Natural killer cell (primary cell): Measurements from ENCODE around the gene RBM33. TPM values are rescaled to one million over a fixed set of nuclear protein-coding genes. Genes with fewer than 3 reads are reported as not detected.

Source experiments
- ATAC-seq, 3 donors: fragments of 150-1000 bp in 2 of 3; fragments of 200-7000 bp in 1 of 3; cut with Tn5 transposase; 1 replicate in 1 of 3; 2 replicates in 2 of 3; pipeline ENCODE4 v1.10.0; 2021; ENCODE audit warnings: mild to moderate bottlenecking in 2 of 3, moderate library complexity in 2 of 3
- DNase-seq, 2 donors: peaks; one replicate each; pipeline versions ENCODE4 v3.0.0 to v3.0.0-alpha.2; 2013 to 2021; ENCODE audit warnings: mixed read lengths in 1 of 2
- H3K27ac ChIP-seq: one replicate; pipeline ENCODE4 v1.5.1; 2013; ENCODE audit warnings: mild to moderate bottlenecking, low read length
- H3K27me3 ChIP-seq: one replicate; pipeline ENCODE4 v1.6.1; 2013; ENCODE audit warnings: low read length; ENCODE audit not compliant: control insufficient read depth, insufficient read depth
- H3K36me3 ChIP-seq: one replicate; pipeline ENCODE4 v1.6.1; 2013; ENCODE audit warnings: low read length; ENCODE audit not compliant: control insufficient read depth, insufficient read depth
- H3K4me1 ChIP-seq: one replicate; pipeline ENCODE4 v1.6.1; 2013; ENCODE audit warnings: low read length; ENCODE audit not compliant: control insufficient read depth, insufficient read depth
- H3K4me3 ChIP-seq: one replicate; pipeline ENCODE4 v1.5.1; 2013; ENCODE audit warnings: low read length
- H3K9me3 ChIP-seq: one replicate; pipeline ENCODE4 v1.6.1; 2013; ENCODE audit warnings: low read length; ENCODE audit not compliant: control insufficient read depth, insufficient read depth
- H3K27ac Mint-ChIP-seq, 2 donors: one replicate each; pipeline ENCODE4 v1.8.0; 2022; ENCODE audit warnings: mild to moderate bottlenecking in 2 of 2, mixed read lengths in 2 of 2, moderate library complexity in 1 of 2
- H3K27me3 Mint-ChIP-seq, 2 donors: one replicate each; pipeline ENCODE4 v1.8.0; 2022; ENCODE audit warnings: low read depth in 2 of 2, mixed read lengths in 2 of 2
- H3K36me3 Mint-ChIP-seq: one replicate; pipeline ENCODE4 v1.8.0; 2022; ENCODE audit warnings: mixed read lengths
- H3K4me1 Mint-ChIP-seq, 2 donors: one replicate each; pipeline ENCODE4 v1.8.0; 2022; ENCODE audit warnings: mixed read lengths in 2 of 2
- H3K4me3 Mint-ChIP-seq: one replicate; pipeline ENCODE4 v1.8.0; 2022; ENCODE audit warnings: mild to moderate bottlenecking, moderate library complexity, mixed read lengths
- H3K9me3 Mint-ChIP-seq, 2 donors: one replicate each; pipeline ENCODE4 v1.8.0; 2022; ENCODE audit warnings: mixed read lengths in 2 of 2
- WGBS: methylation state at CpG from one replicate; pipeline ENCODE4 v1.1.7; 2013; ENCODE audit warnings: missing lambda C conversion rate; ENCODE audit not compliant: insufficient coverage; 5-methylcytosine and 5-hydroxymethylcytosine counted together
- intact Hi-C: fragments of 100-400 bp; cut with micrococcal nuclease; formaldehyde crosslinking; loops from one replicate; pipeline ENCODE4 v1.14.2; 2022
- total RNA-seq, 4 donors: library from RNA; stranded (reverse); fragments of 120-200 nt in 1 of 4; gene quantifications; one replicate each; pipeline versions ENCODE4 v1.2.3 to v1.2.4, GENCODE V29; 2013 to 2022
- TF ChIP-seq, protein P1 (sequence below): fragments of 200-600 bp; IDR thresholded peaks from one replicate; pipeline ENCODE4 v1.8.0; 2022; ENCODE audit warnings: antibody characterized with exemption

RBM33 gene
- total RNA-seq, 3 donors from 2014 or later (not counting 1 experiment from before 2014, with no cell fraction given), result 161 to 182 (median 182) TPM

DNA sequence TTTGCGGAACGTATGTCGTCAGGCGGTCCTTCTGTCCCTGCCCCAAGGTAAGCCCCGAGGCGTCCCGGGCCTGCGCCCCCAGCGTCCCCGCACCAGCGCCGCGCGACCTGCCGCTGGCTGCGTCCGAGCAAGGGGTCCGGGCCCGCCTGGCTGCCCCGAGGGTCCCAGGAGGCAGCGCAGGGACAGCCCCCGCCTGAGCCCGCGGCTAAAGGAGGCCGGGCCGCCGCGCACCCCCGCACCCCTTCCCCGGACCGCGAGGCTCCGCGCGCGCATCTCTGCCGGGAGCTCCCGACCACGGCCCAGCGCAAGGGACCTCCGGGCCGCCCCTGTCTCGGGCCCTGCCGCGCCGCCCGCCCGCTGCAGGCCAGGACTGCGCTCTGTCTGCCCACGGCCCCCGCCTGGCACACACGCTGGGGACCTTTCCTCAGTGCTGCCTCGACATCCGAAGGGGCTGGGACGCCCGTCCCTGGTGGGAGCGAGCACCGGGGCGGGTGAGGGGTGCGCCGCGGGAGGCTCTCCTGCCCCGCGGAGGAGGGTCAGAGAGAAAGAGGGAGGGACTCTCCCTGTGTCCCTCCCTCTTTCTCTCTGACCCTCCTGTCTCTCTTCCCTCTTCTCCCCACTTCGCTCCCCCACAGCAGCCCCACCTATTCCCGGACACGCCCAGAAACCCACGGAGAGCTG, 142.8 kb downstream of the RBM33 start:
- Mint-ChIP-seq H3K4me3 (no peak overlapping the region), H3K36me3 (no peaks in the 10 kb centered on the region), H3K4me1 (peaks cover 4 to 6% of the 10 kb centered on the region in 2 donors), H3K9me3 (no peaks in the 10 kb centered on the region), H3K27me3 (peaks cover 5 to 6% of the 10 kb centered on the region in 2 donors), H3K27ac (no peak overlapping the region)
- Histone ChIP-seq H3K4me3 (no peak overlapping the region), H3K9me3 (no peaks in the 10 kb centered on the region), H3K4me1 (peaks cover 4% of the 10 kb centered on the region), H3K27ac (no peak overlapping the region), H3K36me3 (peaks cover 4% of the 10 kb centered on the region), H3K27me3 (no peaks in the 10 kb centered on the region)
- intact Hi-C loops, result no loop called here
- peak in 1 of 3 donors; percentile 37 for ATAC-seq
- TF ChIP-seq, protein P1, sequence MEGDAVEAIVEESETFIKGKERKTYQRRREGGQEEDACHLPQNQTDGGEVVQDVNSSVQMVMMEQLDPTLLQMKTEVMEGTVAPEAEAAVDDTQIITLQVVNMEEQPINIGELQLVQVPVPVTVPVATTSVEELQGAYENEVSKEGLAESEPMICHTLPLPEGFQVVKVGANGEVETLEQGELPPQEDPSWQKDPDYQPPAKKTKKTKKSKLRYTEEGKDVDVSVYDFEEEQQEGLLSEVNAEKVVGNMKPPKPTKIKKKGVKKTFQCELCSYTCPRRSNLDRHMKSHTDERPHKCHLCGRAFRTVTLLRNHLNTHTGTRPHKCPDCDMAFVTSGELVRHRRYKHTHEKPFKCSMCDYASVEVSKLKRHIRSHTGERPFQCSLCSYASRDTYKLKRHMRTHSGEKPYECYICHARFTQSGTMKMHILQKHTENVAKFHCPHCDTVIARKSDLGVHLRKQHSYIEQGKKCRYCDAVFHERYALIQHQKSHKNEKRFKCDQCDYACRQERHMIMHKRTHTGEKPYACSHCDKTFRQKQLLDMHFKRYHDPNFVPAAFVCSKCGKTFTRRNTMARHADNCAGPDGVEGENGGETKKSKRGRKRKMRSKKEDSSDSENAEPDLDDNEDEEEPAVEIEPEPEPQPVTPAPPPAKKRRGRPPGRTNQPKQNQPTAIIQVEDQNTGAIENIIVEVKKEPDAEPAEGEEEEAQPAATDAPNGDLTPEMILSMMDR, result no peak
- no peak for DNase-seq
- 5% methylated on average over 67 of the region's 68 CpGs for WGBS

DNA sequence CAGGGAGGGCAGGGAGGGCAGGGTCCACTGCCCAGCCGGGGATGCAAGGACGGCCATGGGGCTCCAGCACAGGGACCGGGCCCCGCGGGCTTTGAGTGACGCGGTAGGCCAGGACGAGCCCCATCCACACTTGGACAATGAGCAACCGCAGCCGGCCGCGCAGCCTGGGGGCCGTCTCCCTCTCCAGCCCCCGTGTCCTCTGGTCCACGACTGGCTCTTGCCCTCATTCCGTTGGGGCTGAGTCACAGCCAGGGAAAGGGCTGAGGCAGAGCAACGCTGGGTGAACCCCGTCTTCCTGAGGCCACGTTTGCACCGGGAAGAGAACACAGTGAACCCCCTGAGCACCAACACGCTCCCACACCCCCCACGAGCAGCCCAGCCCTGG, 144.1 kb downstream of the RBM33 start:
- peaks cover 5 to 6% of the 10 kb centered on the region in 2 donors for H3K27me3 Mint-ChIP-seq
- Histone ChIP-seq H3K27ac (no peak overlapping the region), H3K36me3 (no peaks in the 10 kb centered on the region), H3K27me3 (no peaks in the 10 kb centered on the region), H3K4me1 (peaks cover 4% of the 10 kb centered on the region), H3K9me3 (no peaks in the 10 kb centered on the region), H3K4me3 (no peak overlapping the region)
- 93% methylated on average over 22 of the region's 22 CpGs for WGBS
- DNase-seq (no peak), ATAC-seq (no peak)
- H3K9me3 Mint-ChIP-seq, result no peaks in the 10 kb centered on the region
- H3K4me3 Mint-ChIP-seq, result no peak overlapping the region
- TF ChIP-seq, protein P1, result no peak
- H3K27ac Mint-ChIP-seq, result no peak overlapping the region
- peaks cover 4 to 6% of the 10 kb centered on the region in 2 donors for H3K4me1 Mint-ChIP-seq
- intact Hi-C loops, result no loop called here
- H3K36me3 Mint-ChIP-seq, result no peaks in the 10 kb centered on the region

DNA sequence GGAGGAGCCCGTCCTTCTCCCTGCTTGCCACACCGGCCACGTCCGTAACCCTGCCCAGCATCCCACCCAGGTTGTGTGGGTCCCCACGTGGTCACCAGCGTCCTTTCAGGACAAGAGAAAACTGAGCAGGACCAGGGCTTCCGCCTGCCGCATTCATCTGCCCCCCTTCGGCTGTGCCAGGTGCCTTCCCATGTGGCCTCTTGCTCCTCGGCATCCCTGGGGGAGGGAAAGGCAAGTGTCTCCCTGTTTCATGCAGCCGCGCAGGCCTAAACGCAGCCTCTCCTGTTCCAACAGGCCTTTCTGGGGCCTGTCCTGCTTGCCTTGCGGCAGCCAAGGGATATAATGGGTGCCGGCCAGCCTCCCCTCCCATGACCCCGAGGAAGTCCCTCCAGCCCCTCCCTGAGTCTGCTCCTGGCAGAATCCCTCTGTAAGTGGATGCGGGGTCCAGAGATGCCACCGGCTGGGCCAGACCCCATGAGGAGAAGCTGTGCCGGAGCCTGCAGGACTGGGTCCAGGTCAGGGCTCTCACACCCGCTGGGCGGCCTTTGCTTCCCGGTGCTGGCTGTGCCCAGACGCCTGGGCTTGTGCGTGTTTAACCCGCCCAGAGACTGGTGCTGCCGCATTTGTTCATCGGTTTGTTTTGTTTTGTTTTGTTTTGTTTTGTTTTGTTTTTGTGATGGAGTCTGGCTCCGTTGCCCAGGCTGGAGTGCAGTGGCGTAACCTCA, 144.7 kb downstream of the RBM33 start:
- TF ChIP-seq, protein P1, result no peak
- no peak overlapping the region for H3K27ac ChIP-seq
- no peak for ATAC-seq
- H3K9me3 ChIP-seq, result no peaks in the 10 kb centered on the region
- Mint-ChIP-seq H3K27me3 (peaks cover 5 to 6% of the 10 kb centered on the region in 2 donors), H3K36me3 (no peaks in the 10 kb centered on the region), H3K9me3 (no peaks in the 10 kb centered on the region), H3K27ac (no peak overlapping the region), H3K4me3 (no peak overlapping the region), H3K4me1 (peaks cover 4 to 6% of the 10 kb centered on the region in 2 donors)
- intact Hi-C loops, result no loop called here
- H3K4me3 ChIP-seq, result no peak overlapping the region
- peaks cover 4% of the 10 kb centered on the region for H3K4me1 ChIP-seq
- 95% methylated on average over 29 of the region's 29 CpGs for WGBS
- H3K36me3 ChIP-seq, result no peaks in the 10 kb centered on the region
- no peaks in the 10 kb centered on the region for H3K27me3 ChIP-seq
- DNase-seq, result no peak
